ENCODE data around the gene MAGIX.

DNA sequence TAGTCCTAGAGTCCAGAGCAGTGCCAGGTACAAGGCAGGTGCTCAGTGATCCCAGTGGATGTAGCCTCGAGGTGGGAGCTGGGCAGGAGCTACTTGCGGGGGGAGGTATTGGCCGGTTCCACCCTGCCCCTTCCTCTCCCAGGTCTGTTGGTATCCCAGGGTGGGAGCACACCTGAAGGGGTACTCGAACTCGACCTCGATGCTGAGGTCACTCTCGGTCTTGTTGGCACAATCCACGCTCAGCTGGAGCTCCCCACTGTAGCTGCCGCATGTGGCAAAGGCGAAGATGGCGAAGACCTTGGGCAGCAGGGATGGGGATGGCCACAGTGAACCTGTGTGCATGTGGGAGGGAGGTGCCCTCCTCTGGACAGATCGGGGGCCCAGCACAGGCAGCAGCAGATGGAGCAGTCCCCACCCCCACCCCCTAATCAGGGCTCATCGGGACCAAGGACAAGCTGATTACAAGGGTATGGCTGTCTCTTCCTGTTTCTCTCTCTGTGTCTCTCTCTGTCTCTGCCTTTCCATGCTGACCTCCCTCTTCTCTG, 35.1 kb downstream of the MAGIX start:
- TF ChIP-seq CTCF (conservative IDR thresholded peaks at IDR 0.05; ENCODE audit: low read depth in 2 of 2) (no peak), EZH2 (IDR thresholded peaks at IDR 0.05; ENCODE audit: low read depth, unreplicated experiment) (no peak), POLR2AphosphoS5 (IDR thresholded peaks at IDR 0.05; ENCODE audit: low read depth) (no peak), JUNB (IDR thresholded peaks at IDR 0.05; ENCODE audit: unreplicated experiment) (no peak), CREB1 (CRISPR knock-in tag; IDR thresholded peaks at IDR 0.05; ENCODE audit: low read depth) (no peak)
